Ecto neural progenitor cell (in vitro differentiated cells): ENCODE data around the gene AJUBA.
"Not testable (repeated sequence)": the region's sequence is repeated elsewhere in the genome, so short reads cannot be mapped to it uniquely, and the experiment has no call there.

Source experiments
- DNase-seq: peaks from one replicate; pipeline ENCODE4 v3.0.0-alpha.2; 2018; ENCODE audit warnings: low spot score

AJUBA gene

GRCh38 chr14:22982477-22983245 is at the start of gene AJUBA:
Gene AJUBA, minus strand, starts transcription at chr14:22982551. Its CDS starts 285 bp downstream, at chr14:22982266.
- DNase-seq: peak; percentile 93

- no peak for DNase-seq
These were observed 48.6 kb upstream of the AJUBA start for GRCh38 chr14:23030936-23031335.

DNA sequence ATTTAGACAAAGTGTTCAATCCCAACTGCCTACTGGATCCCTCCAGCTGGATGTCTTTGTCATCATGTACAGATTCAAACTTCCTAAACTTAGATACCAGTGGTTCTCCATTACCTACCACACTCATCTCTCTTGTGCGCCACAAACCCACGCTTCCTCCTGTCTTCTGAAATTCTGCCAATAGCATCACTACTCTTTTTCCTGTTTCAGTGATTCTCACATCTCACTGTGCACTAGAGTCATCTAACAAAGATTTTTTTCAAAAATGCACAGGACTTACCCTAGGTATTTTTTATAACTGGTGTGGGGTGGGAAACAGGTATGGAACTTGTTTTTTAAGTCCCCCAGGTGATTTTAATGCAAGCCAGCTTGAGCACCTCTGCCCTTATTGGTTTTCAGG is 46.4 kb upstream of the AJUBA start:
- no peak for DNase-seq

GRCh38 chr14:23025151-23025814 is 42.9 kb upstream of the AJUBA start:
- no peak for DNase-seq

- no peak for DNase-seq
These were observed 42.3 kb upstream of the AJUBA start for GRCh38 chr14:23024612-23025075.

- no peak for DNase-seq
These were observed 41.4 kb upstream of the AJUBA start for GRCh38 chr14:23023795-23024152.

- DNase-seq: no peak
These were observed 40.9 kb upstream of the AJUBA start for GRCh38 chr14:23023022-23023794.

- no peak for DNase-seq
These were observed 39.6 kb upstream of the AJUBA start for GRCh38 chr14:23021889-23022442.

DNA sequence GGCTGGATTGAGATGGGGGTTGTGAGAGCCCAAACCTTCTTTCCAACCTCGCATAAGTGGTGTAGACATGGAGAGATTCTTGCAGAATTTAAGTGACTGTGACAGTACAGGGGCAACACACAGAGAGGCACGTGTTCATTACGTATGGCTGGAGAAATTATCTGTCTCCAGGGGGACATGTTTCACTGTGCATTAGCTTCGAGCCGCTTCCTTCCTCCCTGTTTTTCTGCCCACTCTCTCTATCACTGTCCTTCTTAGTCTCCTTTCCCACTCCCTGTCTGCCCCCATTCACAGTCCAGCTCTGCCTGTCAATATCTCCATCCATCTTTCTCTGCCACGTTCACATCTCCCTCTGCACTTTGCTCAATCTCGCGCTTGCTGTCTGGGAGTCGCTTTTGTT is 39.1 kb upstream of the AJUBA start:
- no peak for DNase-seq

DNA sequence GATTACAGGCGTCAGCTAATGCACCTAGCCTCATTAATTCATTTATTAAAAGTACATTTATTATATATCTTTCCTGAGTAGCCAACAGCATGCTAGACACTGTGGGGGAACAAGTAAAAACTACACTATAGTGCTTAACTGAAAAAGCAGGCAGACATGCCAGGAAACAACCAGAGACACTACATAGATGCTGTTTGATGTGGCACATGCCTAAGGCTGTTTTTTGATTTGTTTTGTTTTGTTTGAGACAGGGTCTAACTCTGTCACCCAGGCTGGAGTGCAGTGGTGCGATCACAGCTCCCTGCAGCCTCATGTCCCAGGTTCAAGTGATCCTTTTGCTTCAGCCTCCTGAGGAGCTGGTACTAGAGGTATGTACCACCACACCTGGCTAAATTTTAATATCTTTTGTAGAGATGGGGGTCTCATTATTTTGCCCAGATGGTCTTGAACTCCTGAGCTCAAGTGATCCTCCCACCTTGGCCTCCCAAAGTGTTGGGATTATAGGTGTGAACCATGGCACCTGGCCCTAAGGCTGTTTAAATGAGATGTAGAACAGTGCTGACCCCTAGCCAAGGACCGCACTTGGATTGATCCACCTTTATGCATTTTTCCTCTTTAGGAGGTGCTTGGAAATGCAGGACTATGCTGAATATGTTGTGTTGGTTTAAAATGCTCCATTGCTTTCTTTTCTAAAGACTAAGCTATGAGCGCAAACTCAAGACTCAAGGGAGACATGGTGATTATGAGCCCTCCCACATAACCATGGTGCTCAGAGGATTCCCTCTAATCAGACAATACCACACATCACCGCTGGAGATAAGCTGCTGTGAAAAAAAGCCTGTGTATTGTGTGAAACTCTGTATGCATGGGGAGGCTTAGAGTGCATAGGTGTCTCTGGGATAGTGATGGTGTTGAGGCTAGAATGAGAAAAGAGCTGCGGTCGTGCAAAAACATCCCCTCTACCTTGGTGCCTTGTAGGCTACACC is 38.1 kb upstream of the AJUBA start:
- no peak for DNase-seq

GRCh38 chr14:23018107-23018506 is 35.8 kb upstream of the AJUBA start:
- DNase-seq: no peak

- DNase-seq: no peak
These were observed 34.7 kb upstream of the AJUBA start for GRCh38 chr14:23017091-23017490.

GRCh38 chr14:23015618-23016017 is 33.3 kb upstream of the AJUBA start:
- no peak for DNase-seq

DNA sequence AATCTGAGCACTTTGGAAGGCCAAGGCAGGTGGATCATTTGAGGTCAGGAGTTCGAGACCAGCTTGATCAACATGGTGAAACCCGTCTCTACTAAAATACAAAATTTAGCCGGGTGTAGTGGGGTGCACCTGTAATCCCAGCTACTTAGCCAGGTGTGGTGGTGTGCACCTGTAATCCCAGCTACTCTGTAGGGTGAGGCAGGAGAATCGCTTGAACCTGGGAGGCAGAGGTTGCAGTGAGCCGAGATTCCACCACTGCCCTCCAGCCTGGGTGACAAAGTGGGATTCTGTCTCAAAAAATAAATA is 31.4 kb upstream of the AJUBA start:
- DNase-seq: not testable (repeated sequence)

- no peak for DNase-seq
These were observed 30.9 kb upstream of the AJUBA start for GRCh38 chr14:23013054-23013748.

DNA sequence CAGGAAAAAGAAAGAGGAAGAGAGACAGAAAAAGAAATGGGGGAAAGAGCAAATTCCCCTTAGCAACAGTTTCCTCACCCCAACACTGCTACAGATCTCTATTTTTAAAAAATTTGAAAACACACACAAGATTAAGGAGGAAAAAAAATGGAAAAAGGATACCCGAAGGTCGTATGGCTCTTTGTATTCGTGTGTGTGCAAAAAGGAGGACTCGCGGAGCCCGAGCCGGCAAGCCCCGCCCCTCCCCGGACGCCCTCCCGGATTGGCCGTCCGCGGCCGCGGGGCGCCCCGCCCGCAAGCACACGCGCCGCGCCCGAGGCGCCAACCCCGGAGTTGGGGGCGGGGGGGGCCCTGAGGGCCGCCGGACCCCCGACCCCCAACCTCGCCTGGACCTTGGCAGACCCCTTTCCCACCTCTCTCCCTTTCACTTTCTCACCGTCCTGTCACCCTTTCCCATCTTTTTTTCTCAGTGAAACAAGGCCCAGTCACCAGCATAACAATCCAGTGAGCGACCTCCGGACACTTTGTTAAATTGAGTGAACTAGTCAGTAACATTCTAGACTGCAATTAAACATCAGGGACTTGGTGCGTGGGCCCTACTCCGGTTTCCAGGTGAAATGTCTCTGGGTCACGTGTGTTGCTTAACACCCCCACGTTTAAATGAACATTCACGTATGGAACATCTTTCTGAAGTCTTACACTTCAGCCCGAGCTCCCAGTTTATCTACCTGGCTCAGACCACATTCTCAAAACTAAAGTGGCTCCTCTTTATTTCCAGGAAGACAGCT is 27.8 kb upstream of the AJUBA start, which contains the start of gene C14orf93:
Gene C14orf93, minus strand, starts transcription at position 205 of the 788 bp plus-strand sequence. CDS start 11,120 bp downstream, outside the sequence.
- DNase-seq: peak; percentile 80

GRCh38 chr14:23009483-23009938 is 27.2 kb upstream of the AJUBA start:
- DNase-seq: no peak

GRCh38 chr14:23008831-23009230 is 26.5 kb upstream of the AJUBA start:
- DNase-seq: no peak

GRCh38 chr14:23006544-23007419 is 24.4 kb upstream of the AJUBA start:
- peak; percentile 97 for DNase-seq
